T-helper 9 cell (primary cell): ENCODE measurements around the gene KDM2A.
"Not testable (repeated sequence)": the region's sequence is repeated elsewhere in the genome, so short reads cannot be mapped to it uniquely, and the experiment has no call there.

Experiments used
- DNase-seq: peaks from one replicate; pipeline ENCODE4 v3.0.0-alpha.2; 2020

Gene KDM2A

GRCh38 chr11:67118181-67118766, 789 bp upstream of the KDM2A start:
- DNase-seq, result peak; percentile 43

GRCh38 chr11:67119585-67120391, 725 bp downstream of the KDM2A start:
- DNase-seq, result peak; percentile 11

GRCh38 chr11:67120456-67120855, 1.4 kb downstream of the KDM2A start:
- DNase-seq, result no peak

- no peak for DNase-seq
Measured at GRCh38 chr11:67120881-67121710, 2.0 kb downstream of the KDM2A start.

GRCh38 chr11:67123801-67124200, 4.7 kb downstream of the KDM2A start:
- not testable (repeated sequence) for DNase-seq

GRCh38 chr11:67126243-67126642, 7.2 kb downstream of the KDM2A start:
- DNase-seq, result not testable (repeated sequence)

GRCh38 chr11:67126986-67127385, 7.9 kb downstream of the KDM2A start:
- DNase-seq, result no peak

- not testable (repeated sequence) for DNase-seq
Measured at GRCh38 chr11:67130861-67131260, 11.8 kb downstream of the KDM2A start.

GRCh38 chr11:67136156-67136555, 17.1 kb downstream of the KDM2A start:
- no peak for DNase-seq

- DNase-seq, result no peak
Measured at GRCh38 chr11:67138922-67139321, 19.9 kb downstream of the KDM2A start.

- DNase-seq, result no peak
Measured at GRCh38 chr11:67146516-67147226, 27.6 kb downstream of the KDM2A start.

GRCh38 chr11:67153971-67154370, 34.9 kb downstream of the KDM2A start:
- no peak for DNase-seq

GRCh38 chr11:67154726-67155125, 35.7 kb downstream of the KDM2A start:
- no peak for DNase-seq

GRCh38 chr11:67157691-67158090, 38.6 kb downstream of the KDM2A start:
- DNase-seq, result no peak

GRCh38 chr11:67158221-67158620, 39.2 kb downstream of the KDM2A start:
- DNase-seq, result no peak

GRCh38 chr11:67160045-67160444, 41.0 kb downstream of the KDM2A start:
- no peak for DNase-seq

- no peak for DNase-seq
Measured at GRCh38 chr11:67160872-67161783, 42.1 kb downstream of the KDM2A start.

- DNase-seq, result no peak
Measured at GRCh38 chr11:67163006-67163405, 43.9 kb downstream of the KDM2A start.

GRCh38 chr11:67165623-67166022, 46.6 kb downstream of the KDM2A start:
- DNase-seq, result no peak

- no peak for DNase-seq
Measured at GRCh38 chr11:67167091-67167490, 48.0 kb downstream of the KDM2A start.

- DNase-seq, result no peak
Measured at GRCh38 chr11:67167719-67168118, 48.7 kb downstream of the KDM2A start.

GRCh38 chr11:67168911-67169310, 49.8 kb downstream of the KDM2A start:
- DNase-seq, result not testable (repeated sequence)
